HepG2 (cell line): ENCODE measurements around the gene PDGFRB. TPM values are rescaled to one million over a fixed set of nuclear protein-coding genes. Genes with fewer than 3 reads are reported as not detected.
A peak's percentile ranks its signal among the peaks of the same experiment; 100 is the strongest.

Experiments
- ARHGAP35 ChIP-seq: sonication (generic); formaldehyde crosslinking; IDR thresholded peaks from 2 replicates; pipeline ENCODE4 v1.9.0; 2022; ENCODE audit warnings: mild to moderate bottlenecking, inconsistent platforms, moderate library complexity, missing genetic modification reagents, borderline replicate concordance
- MXD4 ChIP-seq: IDR thresholded peaks from 2 replicates; pipeline ENCODE4 v1.6.1; 2016; ENCODE audit warnings: mild to moderate bottlenecking, missing biosample characterization, missing genetic modification reagents
- NAIF1 ChIP-seq: sonication (generic); formaldehyde crosslinking; IDR thresholded peaks from 2 replicates; pipeline ENCODE4 v1.5.0; 2020; ENCODE audit warnings: mild to moderate bottlenecking, missing genetic modification reagents, borderline replicate concordance
- NFIB ChIP-seq: sonication (generic); formaldehyde crosslinking; IDR thresholded peaks from 2 replicates; pipeline ENCODE4 v1.9.0; 2021; ENCODE audit warnings: missing genetic modification reagents, mild to moderate bottlenecking, borderline replicate concordance
- PPARG ChIP-seq: conservative IDR thresholded peaks from 2 replicates; pipeline ENCODE4 v1.6.1; 2016; ENCODE audit warnings: missing biosample characterization, missing genetic modification reagents
- RARA ChIP-seq: IDR thresholded peaks from 2 replicates; pipeline ENCODE4 v1.6.1; 2016; ENCODE audit warnings: missing genetic modification reagents, missing compliant biosample characterization
- REXO4 ChIP-seq: sonication (generic); formaldehyde crosslinking; IDR thresholded peaks from 2 replicates; pipeline ENCODE4 v1.8.0; 2022; ENCODE audit warnings: missing genetic modification reagents, mild to moderate bottlenecking, borderline replicate concordance
- ZFX ChIP-seq: sonication (generic); formaldehyde crosslinking; IDR thresholded peaks from 2 replicates; pipeline ENCODE4 v1.4.0; 2020; ENCODE audit warnings: mild to moderate bottlenecking, low read depth, missing genetic modification reagents, moderate library complexity
- ZNF124 ChIP-seq: sonication (generic); formaldehyde crosslinking; IDR thresholded peaks from 2 replicates; pipeline ENCODE4 v1.4.0; 2020; ENCODE audit warnings: missing genetic modification reagents
- ZNF296 ChIP-seq: sonication (generic); formaldehyde crosslinking; conservative IDR thresholded peaks from 2 replicates; pipeline ENCODE4 v1.5.0; 2020; ENCODE audit warnings: mild to moderate bottlenecking, missing genetic modification reagents
- ZNF333 ChIP-seq: sonication (generic); formaldehyde crosslinking; IDR thresholded peaks from 2 replicates; pipeline ENCODE4 v1.4.0; 2020; ENCODE audit warnings: mild to moderate bottlenecking, missing genetic modification reagents, borderline replicate concordance
- ZNF609 ChIP-seq: sonication (generic); formaldehyde crosslinking; IDR thresholded peaks from 2 replicates; pipeline ENCODE4 v1.4.0; 2020; ENCODE audit warnings: mild to moderate bottlenecking, missing genetic modification reagents, borderline replicate concordance
- ZNF644 ChIP-seq: IDR thresholded peaks from 2 replicates; pipeline ENCODE4 v1.6.1; 2016; ENCODE audit warnings: low read depth
- ZNF782 ChIP-seq: sonication (generic); formaldehyde crosslinking; IDR thresholded peaks from 2 replicates; pipeline ENCODE4 v1.4.0; 2020; ENCODE audit warnings: missing genetic modification reagents, mild to moderate bottlenecking, borderline replicate concordance
- polyA plus RNA-seq, 8 experiments: library from polyadenylated mRNA; depleted of rRNA in 3 of 8; stranded (reverse) in 7 of 8; unstranded in 1 of 8; fragments of >200 nt; fragmentation: Illumina TruSeq in 4 of 8; extraction: Trizol in 4 of 8; gene quantifications; 2 replicates each; pipeline versions ENCODE4 v1.2.1 to v1.2.3, GENCODE V29; 2011 to 2016; ENCODE audit warnings: low read depth in 4 of 8, missing spikeins in 1 of 8, mixed read lengths in 1 of 8; ENCODE audit not compliant: insufficient read depth in 1 of 8
- total RNA-seq, 5 experiments: library from RNA; depleted of rRNA; stranded (reverse); fragments of >200 nt; fragmentation: Illumina TruSeq; extraction: Trizol; gene quantifications; 2 replicates each; pipeline ENCODE4 v1.2.3, GENCODE V29; 2016; ENCODE audit warnings: low read depth in 1 of 5
- TF ChIP-seq, protein P1 (sequence below): sonication (generic); formaldehyde crosslinking; IDR thresholded peaks from 2 replicates; pipeline ENCODE4 v1.4.0; 2020; ENCODE audit warnings: missing genetic modification reagents
- TF ChIP-seq, protein P2 (sequence below): IDR thresholded peaks from 2 replicates; pipeline ENCODE4 v1.4.0; 2020; ENCODE audit warnings: mild to moderate bottlenecking, missing genetic modification reagents

Gene PDGFRB
- total and polyA plus RNA-seq, 2 of the 13 experiments (the other 11 are each of a cell fraction or from before 2014, with no cell fraction given), result 4.0 to 21.0 TPM

DNA sequence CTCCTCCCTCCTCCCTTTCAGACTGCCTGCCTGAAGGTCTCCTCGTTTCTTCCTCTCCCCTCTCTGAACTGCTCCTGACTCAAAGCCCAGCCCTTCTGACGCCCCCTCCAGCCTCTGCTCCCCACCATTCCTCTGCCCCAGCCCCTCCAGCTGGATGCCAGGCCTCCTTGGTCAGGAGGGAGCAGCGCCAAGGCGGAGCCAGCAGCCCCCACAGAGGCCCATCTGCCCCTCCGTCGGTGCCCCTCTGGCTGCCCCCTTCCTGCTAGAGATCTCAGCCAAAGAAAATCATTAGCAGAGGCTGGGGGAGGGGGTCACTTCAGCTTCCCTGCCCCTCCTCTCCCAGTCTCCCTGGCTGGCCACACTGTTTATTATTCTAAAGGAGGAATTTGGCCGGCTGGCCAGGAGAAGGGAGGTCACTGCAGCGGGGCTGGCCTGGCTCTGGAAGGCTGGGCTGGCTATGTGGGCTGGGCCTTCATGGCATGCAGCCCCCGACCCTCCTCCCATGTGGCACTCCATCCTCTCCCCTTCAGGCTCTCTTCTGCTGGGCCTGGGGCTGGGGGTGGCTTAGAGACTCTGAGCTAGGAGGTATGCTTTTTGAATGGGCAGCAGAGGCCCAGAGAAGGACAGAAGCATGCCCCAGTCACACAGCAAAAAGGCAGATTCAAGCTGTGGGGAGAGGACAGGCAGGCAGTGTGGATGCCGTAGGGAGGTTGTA is 16.9 kb downstream of the PDGFRB start (continued):
- TF ChIP-seq, protein P1, sequence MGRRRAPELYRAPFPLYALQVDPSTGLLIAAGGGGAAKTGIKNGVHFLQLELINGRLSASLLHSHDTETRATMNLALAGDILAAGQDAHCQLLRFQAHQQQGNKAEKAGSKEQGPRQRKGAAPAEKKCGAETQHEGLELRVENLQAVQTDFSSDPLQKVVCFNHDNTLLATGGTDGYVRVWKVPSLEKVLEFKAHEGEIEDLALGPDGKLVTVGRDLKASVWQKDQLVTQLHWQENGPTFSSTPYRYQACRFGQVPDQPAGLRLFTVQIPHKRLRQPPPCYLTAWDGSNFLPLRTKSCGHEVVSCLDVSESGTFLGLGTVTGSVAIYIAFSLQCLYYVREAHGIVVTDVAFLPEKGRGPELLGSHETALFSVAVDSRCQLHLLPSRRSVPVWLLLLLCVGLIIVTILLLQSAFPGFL (CRISPR knock-in tag), result no peak
- TF ChIP-seq NAIF1 (CRISPR knock-in tag) (no peak), ZNF644 (CRISPR knock-in tag) (no peak), ZNF782 (CRISPR knock-in tag) (no peak), ZNF333 (no peak), MXD4 (CRISPR knock-in tag) (no peak), RARA (CRISPR knock-in tag) (peak; percentile 39; the same call in 1 of the 2 replicates), ZNF124 (0 out of 2 replicates have a peak, but pooled peaks have one; percentile 29), ZFX (CRISPR knock-in tag) (peak; percentile 47; the same call in 1 of the 2 replicates), ZNF296 (peak; percentile 77; the same call in 1 of the 2 replicates), ZNF609 (CRISPR knock-in tag) (peak; percentile 61; the same call in 1 of the 2 replicates), PPARG (CRISPR knock-in tag) (no peak), REXO4 (CRISPR knock-in tag) (no peak), NFIB (CRISPR knock-in tag) (no peak), ARHGAP35 (CRISPR knock-in tag) (0 out of 2 replicates have a peak, but pooled peaks have one; percentile 42)
- TF ChIP-seq, protein P2, sequence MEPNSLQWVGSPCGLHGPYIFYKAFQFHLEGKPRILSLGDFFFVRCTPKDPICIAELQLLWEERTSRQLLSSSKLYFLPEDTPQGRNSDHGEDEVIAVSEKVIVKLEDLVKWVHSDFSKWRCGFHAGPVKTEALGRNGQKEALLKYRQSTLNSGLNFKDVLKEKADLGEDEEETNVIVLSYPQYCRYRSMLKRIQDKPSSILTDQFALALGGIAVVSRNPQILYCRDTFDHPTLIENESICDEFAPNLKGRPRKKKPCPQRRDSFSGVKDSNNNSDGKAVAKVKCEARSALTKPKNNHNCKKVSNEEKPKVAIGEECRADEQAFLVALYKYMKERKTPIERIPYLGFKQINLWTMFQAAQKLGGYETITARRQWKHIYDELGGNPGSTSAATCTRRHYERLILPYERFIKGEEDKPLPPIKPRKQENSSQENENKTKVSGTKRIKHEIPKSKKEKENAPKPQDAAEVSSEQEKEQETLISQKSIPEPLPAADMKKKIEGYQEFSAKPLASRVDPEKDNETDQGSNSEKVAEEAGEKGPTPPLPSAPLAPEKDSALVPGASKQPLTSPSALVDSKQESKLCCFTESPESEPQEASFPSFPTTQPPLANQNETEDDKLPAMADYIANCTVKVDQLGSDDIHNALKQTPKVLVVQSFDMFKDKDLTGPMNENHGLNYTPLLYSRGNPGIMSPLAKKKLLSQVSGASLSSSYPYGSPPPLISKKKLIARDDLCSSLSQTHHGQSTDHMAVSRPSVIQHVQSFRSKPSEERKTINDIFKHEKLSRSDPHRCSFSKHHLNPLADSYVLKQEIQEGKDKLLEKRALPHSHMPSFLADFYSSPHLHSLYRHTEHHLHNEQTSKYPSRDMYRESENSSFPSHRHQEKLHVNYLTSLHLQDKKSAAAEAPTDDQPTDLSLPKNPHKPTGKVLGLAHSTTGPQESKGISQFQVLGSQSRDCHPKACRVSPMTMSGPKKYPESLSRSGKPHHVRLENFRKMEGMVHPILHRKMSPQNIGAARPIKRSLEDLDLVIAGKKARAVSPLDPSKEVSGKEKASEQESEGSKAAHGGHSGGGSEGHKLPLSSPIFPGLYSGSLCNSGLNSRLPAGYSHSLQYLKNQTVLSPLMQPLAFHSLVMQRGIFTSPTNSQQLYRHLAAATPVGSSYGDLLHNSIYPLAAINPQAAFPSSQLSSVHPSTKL, result peak; percentile 69
